GM21717 (cell line): ENCODE results near the gene ENKUR.
"Not testable (repeated sequence)": the region's sequence is repeated elsewhere in the genome, so short reads cannot be mapped to it uniquely, and the experiment has no call there.

ENCODE experiments used
- ATAC-seq: cut with Tn5 transposase; IDR thresholded peaks from one replicate; pipeline ENCODE4 v1.9.1; 2021; ENCODE audit warnings: mild to moderate bottlenecking, moderate library complexity; ENCODE audit not compliant: unreplicated experiment

Gene ENKUR

GRCh38 chr10:24979685-24980084, 36.3 kb downstream of the ENKUR start:
- ATAC-seq: no peak

DNA sequence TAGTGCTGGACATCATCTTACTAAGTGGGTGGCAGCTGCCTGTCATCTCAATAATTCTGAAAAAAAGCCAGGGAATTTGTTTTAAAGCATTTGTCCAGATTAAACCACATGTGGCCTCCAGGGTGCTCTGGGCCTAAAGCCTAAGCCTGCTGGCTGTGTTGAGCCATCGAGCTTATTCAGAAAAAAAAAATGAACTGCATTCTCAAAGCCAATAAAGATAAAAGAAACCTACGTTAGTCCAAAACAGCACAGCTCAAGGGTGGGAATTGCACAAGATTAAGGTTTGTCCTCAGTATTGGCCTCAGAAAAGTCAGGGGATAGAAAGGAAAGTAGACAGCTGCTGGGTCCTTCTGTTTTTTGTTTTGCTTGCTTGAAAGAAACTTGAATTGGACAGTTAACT, 41.0 kb downstream of the ENKUR start:
- ATAC-seq: no peak

GRCh38 chr10:24973163-24973562, 42.8 kb downstream of the ENKUR start:
- ATAC-seq: no peak

- ATAC-seq: no peak
Measured at GRCh38 chr10:24971374-24971773, 44.6 kb downstream of the ENKUR start.

DNA sequence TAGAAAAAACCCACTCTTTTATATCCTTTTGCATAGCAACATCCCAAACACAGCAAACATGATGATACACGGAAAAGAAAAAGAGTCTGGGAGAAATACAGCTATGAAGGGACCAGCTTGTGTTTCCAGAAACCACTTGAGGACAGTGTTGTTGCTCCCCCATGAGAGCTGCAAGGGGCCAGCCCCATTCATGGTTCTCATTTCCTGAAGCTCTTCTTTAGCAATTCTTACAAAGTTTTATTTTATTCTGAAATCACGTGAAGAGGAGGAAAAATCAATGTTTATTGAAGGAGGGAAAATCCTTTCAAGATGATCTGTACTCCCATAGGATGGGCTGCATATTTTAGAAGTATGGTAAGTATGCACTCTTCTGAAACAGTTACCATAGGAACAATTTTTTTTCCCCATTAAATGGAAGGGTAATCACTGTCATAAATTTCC, 46.1 kb downstream of the ENKUR start:
- no peak for ATAC-seq

DNA sequence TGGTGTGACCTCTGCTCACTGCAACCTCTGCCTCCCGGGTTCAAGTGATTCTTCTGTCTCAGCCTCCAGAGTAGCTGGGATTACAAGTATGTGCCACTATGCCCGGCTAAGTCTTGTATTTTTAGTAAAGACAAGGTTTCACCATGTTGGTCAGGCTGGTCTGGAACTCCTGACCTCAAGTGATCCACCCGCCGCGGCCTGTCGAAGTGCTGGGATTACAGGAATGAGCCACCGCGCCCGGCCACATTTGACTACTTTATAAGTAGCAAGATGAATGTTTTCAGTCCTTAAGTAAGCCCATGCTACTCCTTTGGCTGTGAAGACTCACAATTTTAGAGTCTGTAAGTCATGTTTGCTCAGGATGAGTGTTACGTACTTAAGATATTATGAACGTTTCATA, 47.0 kb downstream of the ENKUR start:
- not testable (repeated sequence) for ATAC-seq

DNA sequence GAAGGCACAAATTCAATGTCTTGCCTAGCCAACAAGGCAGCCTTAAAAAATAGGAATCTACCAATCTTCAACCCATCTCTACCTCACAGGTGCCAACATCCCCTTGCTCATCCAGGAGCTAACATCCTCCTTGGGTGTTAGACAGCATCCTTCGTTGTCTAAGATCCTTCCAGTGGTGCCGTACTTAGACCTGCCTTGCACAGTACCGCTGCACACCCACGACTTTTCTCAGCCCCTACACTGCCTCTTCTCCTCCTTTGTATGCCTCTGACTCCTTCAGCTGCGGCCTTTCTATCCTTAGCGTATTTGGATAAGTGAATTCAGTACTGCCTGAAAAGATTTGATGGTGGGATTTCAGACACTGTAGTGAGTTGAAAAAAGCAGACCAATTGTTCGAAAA, 47.6 kb downstream of the ENKUR start:
- ATAC-seq: no peak

DNA sequence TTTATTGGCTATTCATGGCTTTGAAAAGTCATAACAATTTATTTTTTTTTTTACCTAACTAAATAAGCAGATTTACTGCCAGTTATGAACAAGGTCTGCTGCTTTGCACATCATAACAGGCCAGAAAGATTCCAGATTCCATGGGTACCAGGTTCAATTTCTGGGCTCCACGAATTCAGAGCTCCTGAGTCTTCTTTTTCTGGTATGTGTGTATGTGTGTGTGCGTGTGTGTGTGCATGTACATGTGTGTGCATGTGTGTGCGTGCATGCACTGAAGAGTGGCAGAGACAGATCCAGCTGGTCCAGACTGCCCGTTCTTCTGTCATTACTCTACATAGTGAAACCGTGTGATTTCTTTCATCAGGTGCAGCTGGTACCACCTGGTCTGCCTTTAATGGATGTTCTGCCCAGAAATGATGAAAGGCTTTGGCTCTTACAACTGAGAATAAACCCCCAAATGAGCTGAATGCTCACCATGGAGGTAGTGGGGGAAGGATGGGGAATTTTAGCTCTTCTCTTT, 48.9 kb downstream of the ENKUR start:
- ATAC-seq: no peak

GRCh38 chr10:24965051-24965450, 50.9 kb downstream of the ENKUR start:
- no peak for ATAC-seq

GRCh38 chr10:24963521-24964041, 52.4 kb downstream of the ENKUR start:
- ATAC-seq: no peak

DNA sequence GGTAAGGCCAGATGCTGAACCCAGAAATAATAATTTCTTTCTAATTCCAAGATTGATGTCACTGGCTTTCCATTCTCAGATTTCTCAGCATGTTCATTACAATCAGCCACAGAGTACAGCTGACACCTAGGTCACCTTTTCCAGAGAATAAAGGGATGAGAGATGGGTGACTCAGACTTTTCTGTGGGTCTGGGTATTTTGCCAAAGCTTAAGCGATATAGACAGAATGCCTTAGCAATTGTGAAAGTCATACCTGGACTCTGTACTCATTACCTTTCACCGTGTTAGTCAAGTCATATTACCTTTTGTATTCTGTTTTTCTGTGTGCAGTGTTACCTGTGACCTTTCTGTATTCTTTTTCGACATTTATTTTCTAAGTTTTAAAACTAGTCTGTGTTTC, 53.0 kb downstream of the ENKUR start:
- no peak for ATAC-seq

DNA sequence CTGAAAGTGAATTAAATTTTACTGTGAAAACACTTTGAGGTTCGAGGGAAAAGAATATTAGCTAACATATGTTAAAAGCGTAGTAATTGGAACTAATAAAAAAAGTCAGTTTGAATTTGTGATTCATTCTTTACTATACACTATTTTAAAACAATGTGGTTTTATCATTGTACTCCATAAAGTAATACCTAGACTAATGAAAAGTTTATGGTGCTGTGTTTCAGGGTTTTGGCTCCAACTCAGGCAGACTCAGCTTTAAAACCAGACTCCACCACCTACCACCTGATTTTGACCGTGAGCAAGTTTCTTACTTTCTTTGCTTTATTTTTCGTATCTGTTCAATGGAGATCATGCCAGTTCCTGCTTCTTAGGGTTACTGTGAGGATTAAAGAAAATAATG, 54.4 kb downstream of the ENKUR start:
- ATAC-seq: no peak

DNA sequence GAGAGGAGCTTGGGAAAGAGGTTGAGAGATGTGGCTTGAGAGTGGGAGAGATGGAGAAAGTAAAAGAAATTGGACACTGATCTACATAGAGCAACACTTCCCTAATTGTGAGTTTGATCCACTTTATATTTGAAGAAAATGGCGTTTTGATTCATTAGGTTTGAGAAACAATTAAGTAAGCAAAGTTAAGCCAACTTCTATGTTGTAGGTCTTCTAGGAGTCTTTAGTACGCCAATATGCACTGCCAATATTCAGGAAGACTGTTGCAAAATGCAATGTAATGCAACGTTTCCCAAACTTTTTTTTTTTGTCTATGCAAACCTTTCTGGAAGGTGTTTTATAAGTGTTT, 56.6 kb downstream of the ENKUR start:
- ATAC-seq: no peak

- no peak for ATAC-seq
Measured at GRCh38 chr10:24958721-24959381, 57.1 kb downstream of the ENKUR start.

GRCh38 chr10:24958091-24958720, 57.8 kb downstream of the ENKUR start:
- ATAC-seq: no peak

GRCh38 chr10:24957624-24958051, 58.3 kb downstream of the ENKUR start:
- ATAC-seq: not testable (repeated sequence)

- no peak for ATAC-seq
Measured at GRCh38 chr10:24953675-24954074, 62.3 kb downstream of the ENKUR start.

DNA sequence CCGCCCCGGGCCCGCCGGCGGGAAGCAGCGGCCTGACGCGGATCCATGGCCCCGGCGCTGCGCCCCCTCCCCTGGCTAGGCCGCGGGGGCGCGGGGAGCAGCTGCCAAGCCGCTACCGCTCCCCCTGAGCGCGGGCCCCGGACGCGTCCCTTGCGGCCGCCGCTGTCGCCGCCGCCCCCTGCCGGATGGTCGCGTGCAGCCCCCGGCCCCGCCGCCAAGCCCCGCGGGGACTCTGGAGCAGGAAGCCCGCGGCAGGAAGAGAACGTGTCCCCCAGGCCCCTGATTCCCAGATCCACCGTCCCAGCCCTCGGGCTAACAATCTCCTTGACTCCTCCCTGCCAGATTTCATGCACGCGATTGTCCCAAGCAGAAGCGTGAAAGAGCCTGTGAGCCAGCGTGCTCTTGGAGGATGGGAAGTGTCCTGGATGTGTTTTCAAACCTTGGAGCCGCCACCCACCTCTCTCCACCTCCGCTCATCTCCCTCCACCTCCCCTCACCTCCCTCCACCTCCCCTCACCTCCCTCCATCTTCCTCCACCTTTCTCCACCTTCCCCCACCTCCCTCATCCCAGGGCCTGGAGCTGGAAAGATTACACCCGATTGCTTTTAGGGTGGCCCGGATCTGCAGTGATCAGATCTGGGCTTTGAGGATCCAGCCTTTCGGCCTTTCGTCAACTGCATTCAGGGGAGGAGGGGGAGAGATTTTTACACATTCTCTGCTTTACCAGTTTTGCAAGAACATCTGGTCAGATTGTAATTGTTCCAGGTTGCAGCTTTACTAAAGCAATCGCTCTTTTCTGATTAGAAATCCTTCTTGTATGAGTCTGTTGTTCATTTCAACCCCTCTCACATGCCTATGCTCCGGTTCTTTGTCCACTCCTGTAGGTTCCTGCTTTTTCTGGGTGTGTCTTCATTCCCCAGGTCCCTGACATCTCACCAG, 63.0 kb downstream of the ENKUR start:
- no peak for ATAC-seq

DNA sequence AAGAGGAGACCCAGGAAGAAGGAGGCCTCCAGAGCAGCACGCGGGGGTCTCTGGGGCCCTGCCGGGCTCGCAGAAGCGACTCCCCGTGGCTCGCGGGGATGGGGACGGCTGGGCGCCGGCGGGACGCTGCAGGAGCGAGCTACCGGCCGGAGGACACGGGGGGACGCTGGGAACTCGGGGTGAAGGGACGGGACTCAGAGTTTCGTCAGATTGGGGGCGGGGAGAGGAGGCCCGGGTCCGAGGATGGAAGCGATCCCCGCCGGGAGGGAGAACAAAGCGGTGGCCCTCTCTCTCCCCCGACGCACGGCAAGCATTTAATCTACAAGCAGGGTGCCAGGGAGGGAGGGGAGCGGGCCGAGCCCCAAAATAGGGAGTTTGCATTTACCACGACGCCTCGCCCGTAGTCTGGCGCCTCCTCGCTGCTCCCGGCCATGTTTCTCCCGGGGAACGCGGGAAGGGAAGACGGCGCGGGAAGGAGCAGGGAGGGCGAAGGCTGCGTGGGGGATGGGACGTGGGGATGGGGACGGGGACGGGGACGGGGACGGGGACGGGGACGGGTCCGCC, 63.7 kb downstream of the ENKUR start, which contains the start of gene PRTFDC1:
PRTFDC1 (minus strand) TSS at position 464 of the 564 bp plus-strand sequence; CDS start at position 433, 31 bp downstream.
- ATAC-seq: no peak

DNA sequence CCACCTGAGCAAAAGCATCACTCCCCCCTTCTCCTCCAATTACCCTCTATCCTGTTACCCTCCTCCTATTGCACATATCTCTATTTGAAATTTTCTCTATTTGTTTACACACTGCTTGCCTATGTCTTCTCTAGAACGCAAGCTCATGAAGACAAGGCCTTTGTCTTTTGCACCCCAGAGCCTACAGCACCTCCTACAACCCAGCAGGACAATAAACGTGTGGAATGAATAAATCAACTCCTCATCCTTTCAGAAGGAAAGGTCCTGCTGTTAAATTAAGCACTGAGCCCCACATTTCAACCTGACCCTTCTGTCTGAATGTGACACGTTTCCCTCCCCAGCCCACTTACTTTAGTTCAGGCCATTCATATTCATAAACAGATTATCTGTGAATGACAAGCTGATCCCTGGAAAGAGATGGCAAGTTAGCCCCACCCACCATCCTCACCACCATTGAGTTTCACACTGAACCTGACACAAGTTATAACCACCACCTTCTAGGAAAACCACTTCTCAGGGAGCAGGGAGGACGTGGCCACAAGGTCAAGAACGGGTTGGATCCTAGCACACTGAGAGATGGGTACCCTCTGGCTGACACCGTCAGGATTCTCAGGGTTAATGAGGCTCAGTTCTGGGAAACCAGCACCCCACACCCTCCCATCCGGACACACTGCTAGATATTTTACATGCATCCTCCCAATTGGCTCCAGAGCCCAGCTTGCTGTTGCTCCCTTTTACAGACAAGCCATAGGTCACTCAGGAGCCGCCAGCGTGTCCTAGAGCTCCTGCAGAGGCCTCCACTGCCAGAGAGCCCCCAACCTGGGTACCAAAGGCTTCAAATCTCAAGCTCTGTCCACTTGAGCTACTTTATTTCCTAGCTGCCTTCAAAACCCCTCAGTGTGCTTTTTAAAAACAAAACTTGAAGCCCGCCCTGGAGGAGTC, 64.5 kb downstream of the ENKUR start:
- no peak for ATAC-seq
